CD14-positive monocyte (primary cell): ENCODE results near the gene C10orf105. TPM values are rescaled to one million over a fixed set of nuclear protein-coding genes. Genes with fewer than 3 reads are reported as not detected.

Experiments
- DNase-seq, 3 donors: peaks; one replicate each; pipeline ENCODE4 v3.0.0-alpha.2; 2011 to 2022
- H2AFZ ChIP-seq: 2 replicates; pipeline ENCODE4 v1.6.0; 2012; ENCODE audit warnings: mild to moderate bottlenecking, low read depth, low read length, inconsistent platforms; ENCODE audit not compliant: insufficient read depth, poor library complexity, severe bottlenecking
- H3K27ac ChIP-seq, 2 donors: 1 replicate in 1 of 2; 2 replicates in 1 of 2; pipeline ENCODE4 v1.5.1; 2012 to 2013; ENCODE audit warnings: low read length in 2 of 2, control low read depth in 1 of 2, inconsistent platforms in 1 of 2, low read depth in 1 of 2, mild to moderate bottlenecking in 1 of 2
- H3K27me3 ChIP-seq, 2 donors: one replicate each; pipeline versions ENCODE4 v1.6.0 to v1.6.1; 2011 to 2013; ENCODE audit warnings: low read length in 2 of 2; ENCODE audit not compliant: control insufficient read depth in 2 of 2, insufficient read depth in 2 of 2
- H3K36me3 ChIP-seq, 2 donors: replicated peaks in 1 of 2; 1 replicate in 1 of 2; 2 replicates in 1 of 2; pipeline versions ENCODE4 v1.5.1 to v1.6.1; 2012 to 2013; ENCODE audit warnings: low read length in 2 of 2, control low read depth in 1 of 2, inconsistent platforms in 1 of 2, mild to moderate bottlenecking in 1 of 2; ENCODE audit not compliant: insufficient read depth in 2 of 2, control insufficient read depth in 1 of 2
- H3K4me1 ChIP-seq, 2 donors: 1 replicate in 1 of 2; 2 replicates in 1 of 2; pipeline versions ENCODE4 v1.5.1 to v1.6.1; 2012 to 2013; ENCODE audit warnings: low read length in 2 of 2, control low read depth in 1 of 2, inconsistent platforms in 1 of 2, mild to moderate bottlenecking in 1 of 2, moderate library complexity in 1 of 2; ENCODE audit not compliant: insufficient read depth in 2 of 2, control insufficient read depth in 1 of 2
- H3K4me2 ChIP-seq: replicated peaks from 2 replicates; pipeline ENCODE3; 2012; ENCODE audit warnings: low read length, moderate library complexity, mild to moderate bottlenecking; ENCODE audit not compliant: poor library complexity, severe bottlenecking; ENCODE audit errors: extremely low read depth
- H3K4me3 ChIP-seq, 3 experiments: fragments of 200-600 bp in 1 of 3; sonication (generic) in 1 of 3; replicated peaks in 1 of 3; 1 replicate in 2 of 3; 2 replicates in 1 of 3; pipeline ENCODE4 v1.5.1; 2011 to 2013; ENCODE audit warnings: low read length in 3 of 3, mild to moderate bottlenecking in 3 of 3, control low read depth in 2 of 3, low read depth in 2 of 3, inconsistent platforms in 1 of 3, moderate library complexity in 1 of 3
- H3K79me2 ChIP-seq: 2 replicates; pipeline ENCODE4 v1.6.0; 2012; ENCODE audit warnings: mild to moderate bottlenecking, control low read depth, inconsistent platforms, low read length, moderate library complexity; ENCODE audit not compliant: insufficient read depth
- H3K9ac ChIP-seq: 2 replicates; pipeline ENCODE4 v1.6.0; 2017; ENCODE audit warnings: low read length, mild to moderate bottlenecking; ENCODE audit not compliant: insufficient read depth, poor library complexity, severe bottlenecking
- H3K9me3 ChIP-seq, 2 donors: replicated peaks in 1 of 2; 1 replicate in 1 of 2; 2 replicates in 1 of 2; pipeline versions ENCODE4 v1.5.1 to v1.6.1; 2012 to 2013; ENCODE audit warnings: low read length in 2 of 2, control low read depth in 1 of 2; ENCODE audit not compliant: control insufficient read depth in 1 of 2, insufficient read depth in 1 of 2
- H4K20me1 ChIP-seq: 2 replicates; pipeline ENCODE4 v1.6.0; 2012; ENCODE audit warnings: mild to moderate bottlenecking, low read length, control low read depth, moderate library complexity; ENCODE audit not compliant: insufficient read depth
- H3K27ac Mint-ChIP-seq, 7 donors: one replicate each; pipeline ENCODE4 v1.8.0; 2020; ENCODE audit warnings: mild to moderate bottlenecking in 7 of 7, mixed read lengths in 7 of 7, moderate library complexity in 6 of 7, inconsistent platforms in 2 of 7
- H3K27me3 Mint-ChIP-seq, 3 donors: one replicate each; pipeline ENCODE4 v1.8.0; 2021 to 2022; ENCODE audit warnings: low read depth in 3 of 3, mild to moderate bottlenecking in 3 of 3, mixed read lengths in 3 of 3, moderate library complexity in 3 of 3, inconsistent platforms in 1 of 3
- H3K36me3 Mint-ChIP-seq, 2 donors: one replicate each; pipeline ENCODE4 v1.8.0; 2020; ENCODE audit warnings: mixed read lengths in 2 of 2, inconsistent platforms in 1 of 2, mild to moderate bottlenecking in 1 of 2
- H3K4me1 Mint-ChIP-seq: one replicate; pipeline ENCODE4 v1.8.0; 2020; ENCODE audit warnings: mild to moderate bottlenecking, mixed read lengths
- H3K4me3 Mint-ChIP-seq, 2 donors: one replicate each; pipeline ENCODE4 v1.8.0; 2020; ENCODE audit warnings: mild to moderate bottlenecking in 2 of 2, mixed read lengths in 2 of 2, moderate library complexity in 1 of 2
- H3K9me3 Mint-ChIP-seq, 7 donors: one replicate each; pipeline ENCODE4 v1.8.0; 2020 to 2022; ENCODE audit warnings: mixed read lengths in 7 of 7, mild to moderate bottlenecking in 6 of 7, moderate library complexity in 6 of 7, inconsistent platforms in 2 of 7
- CTCF ChIP-seq: fragments of 200-600 bp; IDR thresholded peaks from one replicate; pipeline ENCODE4 v1.8.0; 2022; ENCODE audit warnings: antibody characterized with exemption, mild to moderate bottlenecking
- WGBS: methylation state at CpG from one replicate; pipeline ENCODE4 v1.1.5; 2013; ENCODE audit warnings: missing lambda C conversion rate; ENCODE audit not compliant: insufficient coverage; 5-methylcytosine and 5-hydroxymethylcytosine counted together
- intact Hi-C, 2 donors: fragments of 100-400 bp; cut with micrococcal nuclease; formaldehyde crosslinking; loops; one replicate each; pipeline versions ENCODE4 v1.15.0 to v1.15.1; 2023
- polyA plus RNA-seq, 3 donors: library from polyadenylated mRNA; depleted of rRNA in 1 of 3; unstranded in 2 of 3; stranded (reverse) in 1 of 3; fragments of 300-500 nt in 2 of 3; fragments of >200 nt in 1 of 3; fragmentation: Illumina TruSeq in 2 of 3; gene quantifications; 1 replicate in 2 of 3; 2 replicates in 1 of 3; pipeline ENCODE4 v1.2.3, GENCODE V29; 2012 to 2021

The C10orf105 gene
- polyA plus RNA-seq, 3 donors, result 0.18 to 2.4 (median 0.48) TPM

- Histone ChIP-seq H3K4me3 (peak overlapping the region in 1 of 3 experiments; percentile 54), H3K9ac (peak overlapping the region; percentile 15), H3K36me3 (no peaks in the 10 kb centered on the region), H3K9me3 (no peaks in the 10 kb centered on the region), H2AFZ (no peak overlapping the region), H3K27me3 (no peaks in the 10 kb centered on the region), H3K4me1 (peaks cover 59 to 82% of the 10 kb centered on the region in 2 donors), H3K27ac (peak overlapping the region in 1 of 2 donors; percentile 94), H3K79me2 (peaks cover 21% of the 10 kb centered on the region), H3K4me2 (peak overlapping the region; percentile 51), H4K20me1 (peaks cover 6% of the 10 kb centered on the region)
- intact Hi-C loops, result loop anchor here in 1 of 2 donors (5.0 kb wide), 2 partner anchors 42 to 87 kb away; no protein-coding TSS in a partner anchor
- no peak for TF ChIP-seq CTCF
- DNase-seq, result no peak
- Mint-ChIP-seq H3K4me1 (peaks cover 95% of the 10 kb centered on the region), H3K4me3 (no peak overlapping the region), H3K27ac (peak overlapping the region in 1 of 7 donors; percentile 11), H3K36me3 (peaks cover 20 to 30% of the 10 kb centered on the region in 2 donors), H3K27me3 (peaks cover 0 to 4% (median 0%) of the 10 kb centered on the region in 3 donors), H3K9me3 (peaks cover 0 to 3% (median 0%) of the 10 kb centered on the region in 7 donors)
- 94% methylated on average over 14 of the region's 14 CpGs for WGBS
Measured at GRCh38 chr10:71725249-71725648, 5.7 kb upstream of the C10orf105 start.

GRCh38 chr10:71724539-71724938, 5.0 kb upstream of the C10orf105 start:
- no peak for DNase-seq
- H3K9ac ChIP-seq, result no peak overlapping the region
- peaks cover 13% of the 10 kb centered on the region for H4K20me1 ChIP-seq
- WGBS, result 100% methylated on average over 5 of the region's 6 CpGs
- no peaks in the 10 kb centered on the region for H3K9me3 ChIP-seq
- H3K27ac Mint-ChIP-seq, result peak overlapping the region in 2 of 7 donors; percentile 4 to 37
- H3K4me3 ChIP-seq, result no peak overlapping the region
- H3K4me2 ChIP-seq, result no peak overlapping the region
- peak overlapping the region in 1 of 2 donors; percentile 94 for H3K27ac ChIP-seq
- no peak for TF ChIP-seq CTCF
- H3K36me3 Mint-ChIP-seq, result peaks cover 20 to 30% of the 10 kb centered on the region in 2 donors
- H3K9me3 Mint-ChIP-seq, result peaks cover 0 to 3% (median 0%) of the 10 kb centered on the region in 7 donors
- H3K79me2 ChIP-seq, result peaks cover 19% of the 10 kb centered on the region
- H3K27me3 Mint-ChIP-seq, result peaks cover 0 to 4% (median 0%) of the 10 kb centered on the region in 3 donors
- H3K4me1 ChIP-seq, result peaks cover 57 to 82% of the 10 kb centered on the region in 2 donors
- H3K36me3 ChIP-seq, result no peaks in the 10 kb centered on the region
- intact Hi-C loops, result no loop called here
- peaks cover 96% of the 10 kb centered on the region for H3K4me1 Mint-ChIP-seq
- H3K4me3 Mint-ChIP-seq, result no peak overlapping the region
- no peak overlapping the region for H2AFZ ChIP-seq
- no peaks in the 10 kb centered on the region for H3K27me3 ChIP-seq
